ENCODE measurements around the gene PLA2G6. TPM values are rescaled to one million over a fixed set of nuclear protein-coding genes. Genes with fewer than 3 reads are reported as not detected.

PLA2G6 gene
- total and polyA plus RNA-seq, 9 of the 15 experiments (the other 6 are each of a cell fraction or from before 2014, with no cell fraction given): 0.11 to 12.2 (median 9.7) TPM

- Histone ChIP-seq H2AFZ (ENCODE audit: low read depth, low read length) (peak overlapping the region; percentile 41), H4K20me1 (replicated peaks; ENCODE audit: control insufficient read depth, insufficient read depth, low read length) (no peaks in the 10 kb centered on the region), H3K27me3 (ENCODE audit: control insufficient read depth in 2 of 2, insufficient read depth in 2 of 2, low read length in 2 of 2) (no peaks in the 10 kb centered on the region), H3K9ac (ENCODE audit: insufficient read depth in 1 of 2, low read depth in 2 of 2, low read length in 2 of 2) (peak overlapping the region; percentile 33 to 87; a peak in 3 of 4 replicates), H3K4me1 (replicated peaks in 1 of 2; ENCODE audit: control insufficient read depth in 2 of 2, insufficient read depth in 2 of 2, low read length in 2 of 2) (peaks cover 35 to 48% of the 10 kb centered on the region in 2 experiments), H3K4me3 (no peak overlapping the region), H3K79me2 (ENCODE audit: control insufficient read depth, insufficient read depth, low read length) (no peaks in the 10 kb centered on the region), H3K36me3 (ENCODE audit: control insufficient read depth, insufficient read depth, low read length) (no peaks in the 10 kb centered on the region; the same call in 2 of the 3 replicates), H3K9me1 (ENCODE audit: control insufficient read depth, insufficient read depth, low read length) (no peaks in the 10 kb centered on the region), H3K9me3 (replicated peaks; ENCODE audit: control insufficient read depth, insufficient read depth, low read depth, low read length) (no peaks in the 10 kb centered on the region), H3K27ac (ENCODE audit: extremely low read depth, low read depth, low read length) (peak overlapping the region; percentile 63), H3K4me2 (ENCODE audit: insufficient read depth, low read length) (peak overlapping the region; percentile 48; the same call in 1 of the 2 replicates)
- peak; percentile 53 for ATAC-seq
- no peak for FAIRE-seq
- BruUV-seq (replicated peaks): no TSS peak
- ChIA-PET CTCF (ENCODE audit: low intra/inter-chr PET ratio) (no interaction called here), POLR2A (interaction anchor here (0.5 to 1.9 kb wide), 4 partner anchors 13 to 448 kb away, joined by 3 to 5 read pairs (median 4); partner anchors contain the start of gene MAFF)
- TF ChIP-seq RBM39 (optimal IDR thresholded peaks at IDR 0.05; ENCODE audit: low read depth, low read length) (no peak), ZNF639 (CRISPR knock-in tag; conservative IDR thresholded peaks at IDR 0.05 in 1 of 2, IDR thresholded peaks at IDR 0.05 in 1 of 2) (0 out of 4 replicates have a peak, but pooled peaks of 1 of the 2 experiments have one; percentile 31), ELK3 (CRISPR knock-in tag; IDR thresholded peaks at IDR 0.05) (no peak), MEF2A (IDR thresholded peaks at IDR 0.05; ENCODE audit: control insufficient read depth, low read depth, low read length) (no peak), MCM5 (IDR thresholded peaks at IDR 0.05; ENCODE audit: low read depth) (no peak), DIDO1 (tag; IDR thresholded peaks at IDR 0.05; ENCODE audit: low read depth) (no peak), CCAR2 (IDR thresholded peaks at IDR 0.05; ENCODE audit: low read depth, low read length) (no peak), ZFX (CRISPR knock-in tag; IDR thresholded peaks at IDR 0.05) (peak; percentile 60; the same call in 1 of the 2 replicates)
- intact Hi-C loops (cut with micrococcal nuclease): no loop called here
- in situ Hi-C loops (cut with MboI): no loop called here
- peak in 1 of 4 experiments; percentile 17 for DNase-seq (ENCODE audit: extremely low read depth in 1 of 4, low spot score in 3 of 4)
- WGBS (ENCODE audit: insufficient coverage, low coverage, missing lambda C conversion rate): 27% methylated on average over 8 of the region's 14 CpGs
These were observed 18.5 kb downstream of the PLA2G6 start for GRCh38 chr22:38162881-38163843.

Measured in K562 (cell line).